RPMI7951 (cell line): ENCODE results near the gene TRNP1. TPM values are rescaled to one million over a fixed set of nuclear protein-coding genes. Genes with fewer than 3 reads are reported as not detected.

Experiments used
- total RNA-seq: library from RNA; depleted of rRNA; stranded (reverse); fragments of >200 nt; shearing (Covaris generic); gene quantifications from 2 replicates; pipeline ENCODE4 v1.2.3, GENCODE V29; 2014; rRNA removed

Gene TRNP1
- total RNA-seq, 1 experiment from 2014 or later, result 4.6 TPM

Other genes starting within 250 kb of the TRNP1 start
- gene PIGV, start 205.7 kb upstream of the TRNP1 start, total RNA-seq, result 18.5 and 24.4 TPM in 2 replicates
- 11.1 and 20.8 TPM in 2 replicates for gene ZDHHC18, start 167.0 kb upstream of the TRNP1 start, total RNA-seq
- gene SFN, start 130.5 kb upstream of the TRNP1 start, total RNA-seq, result not detected in 2 replicates
- gene GPN2, start 103.4 kb upstream of the TRNP1 start, total RNA-seq, result 9.4 and 20.4 TPM in 2 replicates
- 4.7 and 5.7 TPM in 2 replicates for gene GPATCH3, start 93.2 kb upstream of the TRNP1 start, total RNA-seq
- gene NR0B2, start 79.7 kb upstream of the TRNP1 start, total RNA-seq, result not detected in 2 replicates
- gene NUDC, start 71.9 kb upstream of the TRNP1 start, total RNA-seq, result 51.3 and 54.9 TPM in 2 replicates
- not detected in 2 replicates for gene KDF1, start 33.2 kb upstream of the TRNP1 start, total RNA-seq
- gene TENT5B, start 19.2 kb downstream of the TRNP1 start, total RNA-seq, result 2.4 and 2.8 TPM in 2 replicates
- gene SLC9A1, start 161.4 kb downstream of the TRNP1 start, total RNA-seq, result 11.1 and 11.4 TPM in 2 replicates
- 14.5 and 14.9 TPM in 2 replicates for gene WDTC1, start 240.9 kb downstream of the TRNP1 start, total RNA-seq